Natural killer cell (primary cell): ENCODE measurements around the gene ADGRB2. TPM values are rescaled to one million over a fixed set of nuclear protein-coding genes. Genes with fewer than 3 reads are reported as not detected.

ENCODE experiments used
- ATAC-seq, 3 donors: fragments of 150-1000 bp in 2 of 3; fragments of 200-7000 bp in 1 of 3; cut with Tn5 transposase; 1 replicate in 1 of 3; 2 replicates in 2 of 3; pipeline ENCODE4 v1.10.0; 2021; ENCODE audit warnings: mild to moderate bottlenecking in 2 of 3, moderate library complexity in 2 of 3
- DNase-seq, 2 donors: peaks; one replicate each; pipeline versions ENCODE4 v3.0.0 to v3.0.0-alpha.2; 2013 to 2021; ENCODE audit warnings: mixed read lengths in 1 of 2
- H3K27ac ChIP-seq: one replicate; pipeline ENCODE4 v1.5.1; 2013; ENCODE audit warnings: mild to moderate bottlenecking, low read length
- H3K27me3 ChIP-seq: one replicate; pipeline ENCODE4 v1.6.1; 2013; ENCODE audit warnings: low read length; ENCODE audit not compliant: control insufficient read depth, insufficient read depth
- H3K36me3 ChIP-seq: one replicate; pipeline ENCODE4 v1.6.1; 2013; ENCODE audit warnings: low read length; ENCODE audit not compliant: control insufficient read depth, insufficient read depth
- H3K4me1 ChIP-seq: one replicate; pipeline ENCODE4 v1.6.1; 2013; ENCODE audit warnings: low read length; ENCODE audit not compliant: control insufficient read depth, insufficient read depth
- H3K4me3 ChIP-seq: one replicate; pipeline ENCODE4 v1.5.1; 2013; ENCODE audit warnings: low read length
- H3K9me3 ChIP-seq: one replicate; pipeline ENCODE4 v1.6.1; 2013; ENCODE audit warnings: low read length; ENCODE audit not compliant: control insufficient read depth, insufficient read depth
- H3K27ac Mint-ChIP-seq, 2 donors: one replicate each; pipeline ENCODE4 v1.8.0; 2022; ENCODE audit warnings: mild to moderate bottlenecking in 2 of 2, mixed read lengths in 2 of 2, moderate library complexity in 1 of 2
- H3K27me3 Mint-ChIP-seq, 2 donors: one replicate each; pipeline ENCODE4 v1.8.0; 2022; ENCODE audit warnings: low read depth in 2 of 2, mixed read lengths in 2 of 2
- H3K36me3 Mint-ChIP-seq: one replicate; pipeline ENCODE4 v1.8.0; 2022; ENCODE audit warnings: mixed read lengths
- H3K4me1 Mint-ChIP-seq, 2 donors: one replicate each; pipeline ENCODE4 v1.8.0; 2022; ENCODE audit warnings: mixed read lengths in 2 of 2
- H3K4me3 Mint-ChIP-seq: one replicate; pipeline ENCODE4 v1.8.0; 2022; ENCODE audit warnings: mild to moderate bottlenecking, moderate library complexity, mixed read lengths
- H3K9me3 Mint-ChIP-seq, 2 donors: one replicate each; pipeline ENCODE4 v1.8.0; 2022; ENCODE audit warnings: mixed read lengths in 2 of 2
- WGBS: methylation state at CpG from one replicate; pipeline ENCODE4 v1.1.7; 2013; ENCODE audit warnings: missing lambda C conversion rate; ENCODE audit not compliant: insufficient coverage; 5-methylcytosine and 5-hydroxymethylcytosine counted together
- intact Hi-C: fragments of 100-400 bp; cut with micrococcal nuclease; formaldehyde crosslinking; loops from one replicate; pipeline ENCODE4 v1.14.2; 2022
- total RNA-seq, 4 donors: library from RNA; stranded (reverse); fragments of 120-200 nt in 1 of 4; gene quantifications; one replicate each; pipeline versions ENCODE4 v1.2.3 to v1.2.4, GENCODE V29; 2013 to 2022
- TF ChIP-seq, protein P1 (sequence below): fragments of 200-600 bp; IDR thresholded peaks from one replicate; pipeline ENCODE4 v1.8.0; 2022; ENCODE audit warnings: antibody characterized with exemption

The ADGRB2 gene
- total RNA-seq, 3 donors from 2014 or later (not counting 1 experiment from before 2014, with no cell fraction given) = 7.6 to 19.9 (median 12.8) TPM

DNA sequence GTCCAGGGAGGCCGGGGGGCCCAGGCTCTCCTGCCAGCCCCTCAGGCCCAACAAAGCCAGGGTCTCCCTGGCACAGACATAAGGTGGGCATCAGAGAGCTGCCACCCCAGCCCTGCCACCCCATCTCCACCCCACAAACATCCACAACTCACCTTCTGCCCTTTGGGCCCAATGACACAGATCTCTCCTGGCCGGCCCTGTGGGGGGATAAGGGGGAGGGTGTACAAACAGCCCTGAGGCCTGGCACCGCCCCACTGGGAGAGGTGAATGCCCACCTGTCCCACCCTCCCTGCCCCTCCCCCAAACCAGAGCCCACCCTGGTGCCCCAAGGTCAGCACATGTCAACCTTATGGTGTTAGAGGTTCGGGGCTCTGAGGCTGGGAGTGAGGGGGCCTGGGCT is 72.7 kb downstream of the ADGRB2 start:
- no peaks in the 10 kb centered on the region for H3K9me3 Mint-ChIP-seq

DNA sequence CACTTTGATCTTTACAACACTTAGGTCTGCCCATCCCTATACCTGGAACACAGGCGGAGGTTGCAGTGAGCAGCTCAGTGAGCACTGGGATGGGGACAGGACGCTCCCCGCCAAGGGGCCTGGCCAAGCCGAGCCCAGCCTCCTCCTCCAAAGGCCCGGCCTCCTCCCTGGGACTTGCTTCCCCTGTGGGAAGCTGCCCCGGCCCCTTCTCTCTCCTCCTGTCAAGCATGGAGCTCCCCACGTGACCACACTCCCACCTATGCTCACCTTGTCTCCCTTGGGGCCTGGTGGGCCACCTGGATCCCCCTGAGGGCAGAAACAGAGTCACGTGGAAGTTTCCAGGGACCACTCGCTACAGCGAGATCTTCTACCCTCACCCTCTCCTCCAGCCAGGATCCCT is 73.2 kb downstream of the ADGRB2 start:
- H3K27ac ChIP-seq = no peak overlapping the region
- H3K4me1 ChIP-seq = no peaks in the 10 kb centered on the region
- 84% methylated on average over 10 of the region's 10 CpGs for WGBS
- no peaks in the 10 kb centered on the region for H3K9me3 Mint-ChIP-seq
- no peaks in the 10 kb centered on the region for H3K4me1 Mint-ChIP-seq
- H3K27me3 ChIP-seq = no peaks in the 10 kb centered on the region
- H3K4me3 Mint-ChIP-seq = no peak overlapping the region
- no peak overlapping the region for H3K4me3 ChIP-seq
- no peak overlapping the region for H3K27ac Mint-ChIP-seq
- peaks cover 0 to 8% of the 10 kb centered on the region in 2 donors for H3K27me3 Mint-ChIP-seq
- no peaks in the 10 kb centered on the region for H3K36me3 ChIP-seq
- DNase-seq (no peak), ATAC-seq (no peak)
- H3K9me3 ChIP-seq = no peaks in the 10 kb centered on the region
- TF ChIP-seq, protein P1, sequence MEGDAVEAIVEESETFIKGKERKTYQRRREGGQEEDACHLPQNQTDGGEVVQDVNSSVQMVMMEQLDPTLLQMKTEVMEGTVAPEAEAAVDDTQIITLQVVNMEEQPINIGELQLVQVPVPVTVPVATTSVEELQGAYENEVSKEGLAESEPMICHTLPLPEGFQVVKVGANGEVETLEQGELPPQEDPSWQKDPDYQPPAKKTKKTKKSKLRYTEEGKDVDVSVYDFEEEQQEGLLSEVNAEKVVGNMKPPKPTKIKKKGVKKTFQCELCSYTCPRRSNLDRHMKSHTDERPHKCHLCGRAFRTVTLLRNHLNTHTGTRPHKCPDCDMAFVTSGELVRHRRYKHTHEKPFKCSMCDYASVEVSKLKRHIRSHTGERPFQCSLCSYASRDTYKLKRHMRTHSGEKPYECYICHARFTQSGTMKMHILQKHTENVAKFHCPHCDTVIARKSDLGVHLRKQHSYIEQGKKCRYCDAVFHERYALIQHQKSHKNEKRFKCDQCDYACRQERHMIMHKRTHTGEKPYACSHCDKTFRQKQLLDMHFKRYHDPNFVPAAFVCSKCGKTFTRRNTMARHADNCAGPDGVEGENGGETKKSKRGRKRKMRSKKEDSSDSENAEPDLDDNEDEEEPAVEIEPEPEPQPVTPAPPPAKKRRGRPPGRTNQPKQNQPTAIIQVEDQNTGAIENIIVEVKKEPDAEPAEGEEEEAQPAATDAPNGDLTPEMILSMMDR = no peak
- intact Hi-C loops = no loop called here
- H3K36me3 Mint-ChIP-seq = no peaks in the 10 kb centered on the region

More for the DNA sequence above, 72.7 kb downstream of the ADGRB2 start:
- DNase-seq (no peak), ATAC-seq (no peak)
- Mint-ChIP-seq H3K27me3 (peaks cover 0 to 7% of the 10 kb centered on the region in 2 donors), H3K27ac (no peak overlapping the region), H3K36me3 (no peaks in the 10 kb centered on the region), H3K4me1 (no peaks in the 10 kb centered on the region), H3K4me3 (no peak overlapping the region)
- 74% methylated on average over 2 of the region's 4 CpGs for WGBS
- no peaks in the 10 kb centered on the region for H3K4me1 ChIP-seq
- intact Hi-C loops = no loop called here
- H3K9me3 ChIP-seq = no peaks in the 10 kb centered on the region
- H3K27me3 ChIP-seq = no peaks in the 10 kb centered on the region
- H3K4me3 ChIP-seq = no peak overlapping the region
- no peaks in the 10 kb centered on the region for H3K36me3 ChIP-seq
- TF ChIP-seq, protein P1 = no peak
- H3K27ac ChIP-seq = no peak overlapping the region

DNA sequence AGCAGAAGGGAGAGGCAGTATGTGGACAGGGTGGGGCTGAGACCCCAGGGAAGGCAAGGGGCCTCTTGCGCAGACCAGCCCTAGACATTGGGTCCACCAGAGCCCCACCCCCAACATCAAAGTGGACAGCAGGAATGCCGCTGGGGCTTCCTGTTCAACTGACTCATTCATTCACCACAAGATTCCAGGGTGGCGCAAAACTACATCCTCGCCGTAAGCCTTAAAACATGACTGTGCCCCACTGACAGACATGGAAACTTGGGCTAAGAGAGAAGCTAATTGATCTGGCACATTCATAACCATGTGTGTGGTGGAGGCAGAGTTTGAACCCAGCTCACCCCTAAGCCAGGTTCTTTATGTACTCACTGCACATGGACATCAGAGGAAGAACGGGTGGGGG is 74.3 kb downstream of the ADGRB2 start:
- Mint-ChIP-seq H3K4me3 (no peak overlapping the region), H3K27me3 (peaks cover 0 to 8% of the 10 kb centered on the region in 2 donors), H3K9me3 (no peaks in the 10 kb centered on the region), H3K27ac (no peak overlapping the region), H3K36me3 (no peaks in the 10 kb centered on the region), H3K4me1 (peaks cover 0 to 9% of the 10 kb centered on the region in 2 donors)
- Histone ChIP-seq H3K27ac (no peak overlapping the region), H3K9me3 (no peaks in the 10 kb centered on the region), H3K27me3 (no peaks in the 10 kb centered on the region), H3K4me3 (no peak overlapping the region), H3K4me1 (peaks cover 2% of the 10 kb centered on the region), H3K36me3 (no peaks in the 10 kb centered on the region)
- DNase-seq (no peak), ATAC-seq (no peak)
- TF ChIP-seq, protein P1 = no peak
- WGBS = 77% methylated on average over 6 of the region's 6 CpGs
- intact Hi-C loops = no loop called here

DNA sequence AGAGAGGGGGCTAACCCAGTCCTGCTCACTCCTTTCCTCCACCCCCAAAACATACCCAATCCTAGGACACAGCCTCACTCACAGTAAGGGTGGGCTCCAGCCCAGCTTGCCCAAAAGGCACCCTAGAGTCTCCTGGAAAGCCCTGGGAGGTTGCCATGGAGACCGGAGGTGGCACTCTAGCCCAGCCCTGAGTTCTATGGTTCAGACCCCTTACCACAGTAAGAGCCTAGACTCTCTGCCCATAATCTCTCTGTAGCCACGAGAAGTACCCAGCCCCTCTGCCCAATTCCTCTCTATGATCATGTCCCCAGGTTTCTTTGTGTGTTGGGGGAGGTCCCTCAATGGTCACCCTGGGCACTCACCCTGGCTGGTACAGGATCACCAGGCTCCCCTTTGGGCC is 74.8 kb downstream of the ADGRB2 start:
- no peaks in the 10 kb centered on the region for H3K36me3 Mint-ChIP-seq
- TF ChIP-seq, protein P1 = no peak
- Histone ChIP-seq H3K4me3 (no peak overlapping the region), H3K4me1 (peaks cover 4% of the 10 kb centered on the region), H3K9me3 (no peaks in the 10 kb centered on the region), H3K36me3 (no peaks in the 10 kb centered on the region), H3K27me3 (no peaks in the 10 kb centered on the region), H3K27ac (no peak overlapping the region)
- no peak overlapping the region for H3K4me3 Mint-ChIP-seq
- intact Hi-C loops = no loop called here
- no peaks in the 10 kb centered on the region for H3K9me3 Mint-ChIP-seq
- H3K27ac Mint-ChIP-seq = no peak overlapping the region
- no peak for DNase-seq
- H3K4me1 Mint-ChIP-seq = peaks cover 0 to 11% of the 10 kb centered on the region in 2 donors
- H3K27me3 Mint-ChIP-seq = peaks cover 0 to 8% of the 10 kb centered on the region in 2 donors
- no peak for ATAC-seq
- WGBS = 69% methylated on average over 2 of the region's 2 CpGs
